Urothelium cell line (cell line): ENCODE data around the gene TBC1D20.

ENCODE experiments used
- DNase-seq: peaks from one replicate; pipeline ENCODE4 v3.0.0; 2011; ENCODE audit warnings: low spot score, mixed read lengths
- FAIRE-seq: peaks from 2 replicates; lab custom pipeline; 2011; peaks lifted over from hg19 to GRCh38; lab: Jason Lieb, UNC

Gene TBC1D20

GRCh38 chr20:420721-421574 is 41.4 kb downstream of the TBC1D20 start:
- FAIRE-seq = no peak
- peak; percentile 60 for DNase-seq

- FAIRE-seq = no peak
These were observed 42.1 kb downstream of the TBC1D20 start for GRCh38 chr20:420166-420620.

GRCh38 chr20:419556-420165 is 42.7 kb downstream of the TBC1D20 start:
- DNase-seq = no peak
- no peak for FAIRE-seq

More at GRCh38 chr20:420166-420620, 42.1 kb downstream of the TBC1D20 start:
- DNase-seq = no peak

GRCh38 chr20:418858-419365 is 43.4 kb downstream of the TBC1D20 start:
- FAIRE-seq (no peak), DNase-seq (no peak)

- no peak for FAIRE-seq
These were observed 44.5 kb downstream of the TBC1D20 start for GRCh38 chr20:417801-418342.

GRCh38 chr20:416950-417800 is 45.2 kb downstream of the TBC1D20 start:
- DNase-seq (no peak), FAIRE-seq (no peak)

More at GRCh38 chr20:417801-418342, 44.5 kb downstream of the TBC1D20 start:
- no peak for DNase-seq

- DNase-seq (no peak), FAIRE-seq (no peak)
These were observed 46.5 kb downstream of the TBC1D20 start for GRCh38 chr20:415820-416322.

GRCh38 chr20:414161-414560 is 48.2 kb downstream of the TBC1D20 start:
- DNase-seq = no peak
- no peak for FAIRE-seq

GRCh38 chr20:412081-412480 is 50.3 kb downstream of the TBC1D20 start:
- FAIRE-seq = no peak
- DNase-seq = no peak

GRCh38 chr20:409697-410559 is 52.4 kb downstream of the TBC1D20 start:
- no peak for FAIRE-seq

GRCh38 chr20:408843-409696 is 53.3 kb downstream of the TBC1D20 start:
- DNase-seq (no peak), FAIRE-seq (no peak)

More at GRCh38 chr20:409697-410559, 52.4 kb downstream of the TBC1D20 start:
- DNase-seq = no peak

- no peak for FAIRE-seq
- DNase-seq = peak; percentile 95
These were observed 54.1 kb downstream of the TBC1D20 start, which contains the start of gene RBCK1 for GRCh38 chr20:407953-408842. Gene RBCK1, plus strand, starts transcription at chr20:408299. Its CDS starts 459 bp downstream, at chr20:408758.

- DNase-seq (peak; percentile 90), FAIRE-seq (no peak)
These were observed 55.0 kb downstream of the TBC1D20 start for GRCh38 chr20:407133-407952.

- no peak for FAIRE-seq
- no peak for DNase-seq
These were observed 55.9 kb downstream of the TBC1D20 start for GRCh38 chr20:406200-407132.

- no peak for FAIRE-seq
- no peak for DNase-seq
These were observed 58.2 kb downstream of the TBC1D20 start for GRCh38 chr20:404088-404487.

- DNase-seq (no peak), FAIRE-seq (no peak)
These were observed 58.8 kb downstream of the TBC1D20 start for GRCh38 chr20:403582-403957.
